Right cardiac atrium (tissue), 5 donors: ENCODE data around the gene HDAC8. TPM values are rescaled to one million over a fixed set of nuclear protein-coding genes. Genes with fewer than 3 reads are reported as not detected.

Experiments used
- ATAC-seq, 2 donors: fragments of 200-7000 bp; cut with Tn5 transposase; one replicate each; pipeline versions ENCODE4 v1.8.0 to v1.9.1; 2020; ENCODE audit warnings: moderate library complexity in 2 of 2, mild to moderate bottlenecking in 1 of 2
- DNase-seq, 3 donors: peaks; one replicate each; pipeline ENCODE4 v3.0.0-alpha.2; 2020
- H3K27ac ChIP-seq: one replicate; pipeline ENCODE4 v1.5.1; 2013; ENCODE audit warnings: mild to moderate bottlenecking, low read length, control low read depth, moderate library complexity
- H3K27me3 ChIP-seq: one replicate; pipeline ENCODE4 v1.6.1; 2013; ENCODE audit not compliant: control insufficient read depth, insufficient read depth
- H3K4me1 ChIP-seq: one replicate; pipeline ENCODE4 v1.6.1; 2013; ENCODE audit warnings: low read length; ENCODE audit not compliant: control insufficient read depth, insufficient read depth
- H3K4me3 ChIP-seq: one replicate; pipeline ENCODE4 v1.5.1; 2013; ENCODE audit warnings: low read length, control low read depth
- H3K9me3 ChIP-seq: one replicate; pipeline ENCODE4 v1.6.1; 2013; ENCODE audit warnings: low read length; ENCODE audit not compliant: control insufficient read depth
- WGBS: extraction: QIAGEN DNeasy Blood & Tissue Kit; methylation state at CpG from one replicate; pipeline ENCODE4 v1.1.7; 2013; 5-methylcytosine and 5-hydroxymethylcytosine counted together
- intact Hi-C, 4 donors: fragments of 100-400 bp; cut with DNase I; formaldehyde crosslinking; loops; one replicate each; pipeline versions ENCODE4 v1.11.0 to v1.14.0; 2022 to 2023
- polyA plus RNA-seq: library from polyadenylated mRNA; stranded (reverse); fragments of 200-250 nt; gene quantifications from one replicate; pipeline ENCODE4 v1.2.3, GENCODE V29; 2013
- total RNA-seq, 4 donors: library from RNA; stranded (reverse); fragmentation: NEBNext Ultra II Directional; extraction: Animal tissue kit (Norgen Biotek cat#: 25700); gene quantifications; one replicate each; pipeline ENCODE4 v1.2.1, GENCODE V29; 2021
- donor health status: healthy with polysubstance abuse.
- donor health status: DM: no; HTN: yes; CAD: no.
- donor health status: DM: no; HTN: no; CAD: no.
- donor health status: DM: no; HTN: yes; CAD: no; lungs with severe emphysema.
- donor health status: DM: yes; HTN: yes; CAD: no.

HDAC8 gene
- total and polyA plus RNA-seq, 5 donors = 15.5 to 21.1 (median 19.3) TPM

DNA sequence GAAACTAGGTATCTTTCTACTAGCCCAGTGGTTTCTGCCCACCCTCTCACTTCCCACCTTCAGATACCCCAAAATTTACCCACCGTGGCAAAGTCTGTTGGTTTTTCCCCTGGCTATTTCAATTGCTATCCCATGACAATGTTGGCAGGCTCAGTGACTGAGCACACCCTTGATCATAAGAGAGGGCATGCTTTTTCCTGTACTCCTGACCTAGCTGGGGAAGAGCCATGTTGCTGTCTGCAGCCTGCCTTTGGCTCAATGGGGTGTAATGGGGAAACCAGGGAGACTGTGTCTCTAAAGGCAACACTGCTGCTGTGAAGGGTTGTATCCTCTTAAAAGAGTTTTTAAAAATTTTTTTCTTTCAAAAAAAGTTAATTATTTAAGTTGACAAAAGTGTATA lies 176.5 kb downstream of the HDAC8 start:
- WGBS = 14% methylated on average over 1 of the region's 1 CpG
- ATAC-seq (peak; percentile 46 to 60), DNase-seq (peak in 1 of 3 donors; percentile 35)
- intact Hi-C loops = no loop called here
- Histone ChIP-seq H3K27ac (no peak overlapping the region), H3K27me3 (no peaks in the 10 kb centered on the region), H3K9me3 (no peaks in the 10 kb centered on the region), H3K4me1 (peaks cover 1% of the 10 kb centered on the region), H3K4me3 (no peak overlapping the region)

DNA sequence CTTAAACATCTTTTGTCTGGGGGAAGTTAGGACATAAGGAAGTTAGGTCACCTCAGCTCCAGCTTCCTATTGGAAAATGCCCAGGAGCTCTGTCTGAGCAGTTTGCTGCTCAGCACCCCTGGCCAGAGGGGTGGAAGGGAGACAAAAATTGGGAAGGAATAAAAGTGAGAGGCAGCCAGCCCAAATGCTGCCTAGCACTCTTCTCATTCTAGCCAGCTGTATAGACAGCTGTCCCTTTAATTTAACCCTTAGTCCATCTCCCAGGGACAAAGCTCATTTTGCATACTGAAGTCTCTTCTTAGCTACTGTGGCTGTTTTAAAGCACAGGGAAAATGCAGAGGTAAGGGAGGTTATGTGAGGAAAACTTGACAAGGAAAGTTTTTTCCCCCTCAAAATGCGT lies 177.4 kb downstream of the HDAC8 start:
- no peak overlapping the region for H3K27ac ChIP-seq
- intact Hi-C loops = no loop called here
- peak in 1 of 3 donors; percentile 12 for DNase-seq
- ATAC-seq = peak; percentile 37 to 59
- H3K9me3 ChIP-seq = no peaks in the 10 kb centered on the region
- WGBS = 4% methylated on average over 1 of the region's 1 CpG
- H3K4me1 ChIP-seq = peaks cover 1% of the 10 kb centered on the region
- no peak overlapping the region for H3K4me3 ChIP-seq
- H3K27me3 ChIP-seq = no peaks in the 10 kb centered on the region

DNA sequence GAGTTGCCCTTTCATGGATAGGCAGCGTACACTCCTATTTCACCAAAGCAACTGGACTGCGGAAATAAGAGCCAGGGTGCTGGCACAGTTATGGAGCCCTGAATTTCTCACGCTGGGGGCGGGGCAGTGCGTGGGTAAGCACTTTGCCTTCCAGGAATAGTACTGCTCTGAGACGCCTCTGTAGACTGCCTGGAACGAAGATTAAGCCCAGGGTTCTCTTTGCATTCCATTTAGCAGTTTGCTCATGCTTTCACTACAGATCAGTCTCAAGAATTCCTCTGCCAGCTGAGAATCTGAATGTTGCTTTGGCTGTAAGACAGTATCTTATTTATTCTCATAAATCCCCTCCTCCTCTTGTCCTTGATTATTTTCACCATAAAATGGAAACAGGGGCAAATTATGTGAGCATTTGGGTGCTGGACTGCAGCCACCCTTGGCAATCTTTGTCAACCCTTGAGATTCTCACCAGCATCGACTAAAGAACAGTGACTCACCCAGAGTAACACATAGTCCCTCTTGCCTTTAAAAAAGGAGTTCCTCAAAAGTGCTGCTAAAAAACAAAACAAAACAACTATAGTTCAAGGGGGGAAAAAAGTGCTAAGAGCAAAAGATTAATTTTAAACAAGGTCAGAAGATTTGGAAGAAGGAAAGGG lies 178.0 kb downstream of the HDAC8 start:
- H3K4me1 ChIP-seq = peaks cover 1% of the 10 kb centered on the region
- H3K9me3 ChIP-seq = no peaks in the 10 kb centered on the region
- H3K27me3 ChIP-seq = no peaks in the 10 kb centered on the region
- DNase-seq = peak; percentile 27 to 60 (median 47)
- intact Hi-C loops = no loop called here
- peak; percentile 78 to 85 for ATAC-seq
- H3K4me3 ChIP-seq = no peak overlapping the region
- 30% methylated on average over 8 of the region's 8 CpGs for WGBS
- no peak overlapping the region for H3K27ac ChIP-seq

DNA sequence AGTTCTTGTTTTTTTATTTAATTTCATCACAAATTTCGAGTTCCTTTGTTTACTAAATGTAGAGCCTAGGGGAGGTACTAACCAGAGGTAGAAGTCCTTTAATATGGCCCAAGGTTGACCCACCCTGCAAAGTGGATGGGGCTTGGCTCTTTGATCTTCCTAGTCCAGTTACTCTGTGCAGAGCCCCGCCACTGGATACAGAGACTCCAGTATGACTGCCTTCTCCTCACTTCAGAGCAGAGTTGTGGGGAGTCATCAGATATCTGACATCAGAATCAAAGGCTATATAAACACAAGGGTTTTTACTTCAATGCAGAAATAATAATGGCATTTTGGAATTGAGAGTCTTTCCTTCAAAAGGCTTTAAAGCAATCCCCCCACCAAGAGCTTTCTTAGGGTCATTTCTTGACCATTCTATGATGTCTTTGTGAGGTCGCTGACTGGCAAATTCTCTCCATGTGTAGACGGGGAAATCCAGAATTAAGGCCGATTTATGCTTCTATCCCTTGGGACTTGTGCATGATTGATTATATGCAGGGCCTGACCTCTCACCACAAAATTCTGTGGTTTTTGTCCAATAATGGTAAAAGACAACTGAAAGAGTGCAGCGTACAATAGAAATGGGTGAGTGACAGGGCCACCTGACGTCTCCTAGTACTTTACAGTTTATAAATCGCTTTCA lies 178.7 kb downstream of the HDAC8 start:
- no peaks in the 10 kb centered on the region for H3K9me3 ChIP-seq
- DNase-seq (no peak), ATAC-seq (no peak)
- no peaks in the 10 kb centered on the region for H3K27me3 ChIP-seq
- 69% methylated on average over 8 of the region's 8 CpGs for WGBS
- no peak overlapping the region for H3K27ac ChIP-seq
- intact Hi-C loops = no loop called here
- no peak overlapping the region for H3K4me3 ChIP-seq
- peaks cover 1% of the 10 kb centered on the region for H3K4me1 ChIP-seq

DNA sequence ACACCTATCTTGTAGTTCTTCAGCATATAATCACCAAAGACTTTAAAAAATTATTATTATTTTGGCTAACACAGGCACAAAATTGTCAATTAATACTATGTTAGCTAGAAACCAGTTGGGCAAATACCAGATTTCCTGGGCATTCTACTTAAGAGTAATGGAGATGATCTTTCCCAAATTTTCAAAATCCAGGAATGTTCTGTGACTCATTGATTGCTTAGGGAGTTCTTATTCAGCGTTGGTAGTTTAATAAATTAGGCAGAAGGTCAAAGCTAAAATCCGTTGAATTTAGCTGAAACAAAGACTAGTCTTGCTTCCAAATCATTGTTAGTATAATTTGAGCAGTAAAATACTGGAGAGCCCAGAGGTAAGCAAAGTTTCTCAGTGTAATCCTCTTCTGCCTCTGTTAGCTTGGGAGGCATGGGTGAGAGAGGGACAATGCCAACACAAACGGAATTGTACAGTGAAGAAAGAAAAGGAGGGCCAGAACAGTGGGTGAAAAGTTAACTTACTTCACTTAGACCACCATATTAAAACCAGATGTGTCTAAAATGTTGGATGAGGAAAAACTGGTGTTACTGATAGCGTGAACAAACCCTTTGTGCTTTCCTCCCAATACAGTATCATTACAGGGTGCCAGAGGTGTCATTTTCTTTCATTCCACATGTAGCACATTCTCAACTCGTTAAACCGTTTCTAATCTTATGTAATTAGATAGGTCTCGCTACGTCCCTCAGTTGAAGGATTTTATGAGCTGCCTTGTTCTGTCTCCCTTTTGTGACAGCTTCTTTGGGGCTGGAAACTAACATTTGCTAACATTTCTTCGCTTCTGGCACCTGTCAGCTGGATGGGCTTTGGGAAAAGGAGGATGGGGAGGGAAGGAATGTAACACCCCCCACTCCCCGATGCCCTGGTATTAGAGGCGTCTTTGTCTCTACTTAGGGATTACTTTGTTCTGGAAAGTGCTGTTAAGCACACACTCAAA lies 179.5 kb downstream of the HDAC8 start:
- 71% methylated on average over 11 of the region's 11 CpGs for WGBS
- ATAC-seq (no peak), DNase-seq (no peak)
- H3K9me3 ChIP-seq = no peaks in the 10 kb centered on the region
- H3K4me1 ChIP-seq = peaks cover 1% of the 10 kb centered on the region
- no peaks in the 10 kb centered on the region for H3K27me3 ChIP-seq
- no peak overlapping the region for H3K4me3 ChIP-seq
- no peak overlapping the region for H3K27ac ChIP-seq
- intact Hi-C loops = no loop called here

GRCh38 chrX:72392042-72392441 lies 180.6 kb downstream of the HDAC8 start:
- intact Hi-C loops = no loop called here
- Histone ChIP-seq H3K4me1 (peaks cover 1% of the 10 kb centered on the region), H3K9me3 (no peaks in the 10 kb centered on the region), H3K27me3 (no peaks in the 10 kb centered on the region), H3K4me3 (no peak overlapping the region), H3K27ac (no peak overlapping the region)
- no peak for ATAC-seq
- DNase-seq = no peak

DNA sequence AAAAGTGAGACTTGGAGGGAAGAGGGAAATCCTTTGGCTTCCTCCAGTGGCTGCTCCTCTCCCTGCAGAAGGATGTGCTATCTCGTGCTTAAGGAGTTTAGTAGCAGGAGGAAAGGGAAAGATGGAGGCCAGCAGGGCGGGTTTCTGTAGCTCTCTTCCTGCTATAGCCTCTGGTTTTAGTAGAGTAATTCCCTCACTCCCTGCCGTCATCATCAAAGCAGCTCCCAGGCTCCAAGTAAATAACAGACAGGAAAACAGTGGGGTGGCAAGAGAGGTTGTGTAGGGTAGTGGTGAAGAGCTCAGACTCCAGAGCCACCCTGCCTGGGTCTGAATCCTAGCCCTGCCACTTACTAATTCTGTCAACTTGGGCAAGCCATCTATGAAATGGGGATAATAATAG lies 185.4 kb downstream of the HDAC8 start:
- intact Hi-C loops = no loop called here
- ATAC-seq = no peak
- Histone ChIP-seq H3K4me3 (no peak overlapping the region), H3K9me3 (no peaks in the 10 kb centered on the region), H3K4me1 (no peaks in the 10 kb centered on the region), H3K27me3 (no peaks in the 10 kb centered on the region), H3K27ac (no peak overlapping the region)
- 77% methylated on average over 3 of the region's 3 CpGs for WGBS
- no peak for DNase-seq

GRCh38 chrX:72382202-72382595 lies 190.4 kb downstream of the HDAC8 start:
- no peak for DNase-seq
- ATAC-seq = peak; percentile 72 to 87
- Histone ChIP-seq H3K4me1 (peaks cover 4% of the 10 kb centered on the region), H3K27ac (no peak overlapping the region), H3K27me3 (no peaks in the 10 kb centered on the region), H3K4me3 (no peak overlapping the region), H3K9me3 (no peaks in the 10 kb centered on the region)
- intact Hi-C loops = no loop called here
- WGBS = 12% methylated on average over 4 of the region's 4 CpGs

GRCh38 chrX:72381439-72382201 lies 191.0 kb downstream of the HDAC8 start:
- 47% methylated on average over 2 of the region's 2 CpGs for WGBS
- no peaks in the 10 kb centered on the region for H3K9me3 ChIP-seq
- ATAC-seq (peak; percentile 90 to 95), DNase-seq (no peak)
- H3K27ac ChIP-seq = no peak overlapping the region
- no peaks in the 10 kb centered on the region for H3K27me3 ChIP-seq
- intact Hi-C loops = no loop called here
- no peak overlapping the region for H3K4me3 ChIP-seq
- H3K4me1 ChIP-seq = peaks cover 4% of the 10 kb centered on the region

- no peak for DNase-seq
- intact Hi-C loops = no loop called here
These were observed 196.5 kb downstream of the HDAC8 start for GRCh38 chrX:72376124-72376523.

More at GRCh38 chrX:72376124-72376523, 196.5 kb downstream of the HDAC8 start:
- WGBS = 98% methylated on average over 9 of the region's 9 CpGs
- no peak for ATAC-seq
- Histone ChIP-seq H3K9me3 (no peaks in the 10 kb centered on the region), H3K4me1 (no peaks in the 10 kb centered on the region), H3K4me3 (no peak overlapping the region), H3K27me3 (no peaks in the 10 kb centered on the region), H3K27ac (no peak overlapping the region)
